ENCODE results near the gene TFDP2.

The TFDP2 gene, protein sequence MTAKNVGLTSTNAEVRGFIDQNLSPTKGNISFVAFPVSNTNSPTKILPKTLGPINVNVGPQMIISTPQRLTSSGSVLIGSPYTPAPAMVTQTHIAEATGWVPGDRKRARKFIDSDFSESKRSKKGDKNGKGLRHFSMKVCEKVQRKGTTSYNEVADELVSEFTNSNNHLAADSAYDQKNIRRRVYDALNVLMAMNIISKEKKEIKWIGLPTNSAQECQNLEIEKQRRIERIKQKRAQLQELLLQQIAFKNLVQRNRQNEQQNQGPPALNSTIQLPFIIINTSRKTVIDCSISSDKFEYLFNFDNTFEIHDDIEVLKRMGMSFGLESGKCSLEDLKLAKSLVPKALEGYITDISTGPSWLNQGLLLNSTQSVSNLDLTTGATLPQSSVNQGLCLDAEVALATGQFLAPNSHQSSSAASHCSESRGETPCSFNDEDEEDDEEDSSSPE

GRCh38 chr3:142148792-142149672, at the start of gene TFDP2:
TFDP2 (minus strand) TSS chr3:142149544; CDS start chr3:142101749, 47,795 bp downstream.
- peak; percentile 96 for DNase-seq (ENCODE audit: low spot score)
- in situ Hi-C loops (cut with MboI; ENCODE audit: low sequenced_read_pairs, unreplicated experiment) = no loop called here
- TF ChIP-seq, protein P1, sequence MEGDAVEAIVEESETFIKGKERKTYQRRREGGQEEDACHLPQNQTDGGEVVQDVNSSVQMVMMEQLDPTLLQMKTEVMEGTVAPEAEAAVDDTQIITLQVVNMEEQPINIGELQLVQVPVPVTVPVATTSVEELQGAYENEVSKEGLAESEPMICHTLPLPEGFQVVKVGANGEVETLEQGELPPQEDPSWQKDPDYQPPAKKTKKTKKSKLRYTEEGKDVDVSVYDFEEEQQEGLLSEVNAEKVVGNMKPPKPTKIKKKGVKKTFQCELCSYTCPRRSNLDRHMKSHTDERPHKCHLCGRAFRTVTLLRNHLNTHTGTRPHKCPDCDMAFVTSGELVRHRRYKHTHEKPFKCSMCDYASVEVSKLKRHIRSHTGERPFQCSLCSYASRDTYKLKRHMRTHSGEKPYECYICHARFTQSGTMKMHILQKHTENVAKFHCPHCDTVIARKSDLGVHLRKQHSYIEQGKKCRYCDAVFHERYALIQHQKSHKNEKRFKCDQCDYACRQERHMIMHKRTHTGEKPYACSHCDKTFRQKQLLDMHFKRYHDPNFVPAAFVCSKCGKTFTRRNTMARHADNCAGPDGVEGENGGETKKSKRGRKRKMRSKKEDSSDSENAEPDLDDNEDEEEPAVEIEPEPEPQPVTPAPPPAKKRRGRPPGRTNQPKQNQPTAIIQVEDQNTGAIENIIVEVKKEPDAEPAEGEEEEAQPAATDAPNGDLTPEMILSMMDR (IDR thresholded peaks at IDR 0.05; ENCODE audit: borderline replicate concordance, control extremely low read depth, extremely low read depth, insufficient read depth, missing control alignments) = no peak

- TF ChIP-seq, protein P1 (IDR thresholded peaks at IDR 0.05; ENCODE audit: borderline replicate concordance, control extremely low read depth, extremely low read depth, insufficient read depth, missing control alignments) = no peak
- DNase-seq (ENCODE audit: low spot score) = no peak
- in situ Hi-C loops (cut with MboI; ENCODE audit: low sequenced_read_pairs, unreplicated experiment) = no loop called here
Observed at GRCh38 chr3:142188846-142189245, 39.5 kb upstream of the TFDP2 start.

- TF ChIP-seq, protein P1 (IDR thresholded peaks at IDR 0.05; ENCODE audit: borderline replicate concordance, control extremely low read depth, extremely low read depth, insufficient read depth, missing control alignments) = no peak
- in situ Hi-C loops (cut with MboI; ENCODE audit: low sequenced_read_pairs, unreplicated experiment) = no loop called here
- DNase-seq (ENCODE audit: low spot score) = peak; percentile 14
Observed at GRCh38 chr3:142180761-142181362, 31.5 kb upstream of the TFDP2 start.

- in situ Hi-C loops (cut with MboI; ENCODE audit: low sequenced_read_pairs, unreplicated experiment) = no loop called here
Observed at GRCh38 chr3:142175478-142175877, 26.1 kb upstream of the TFDP2 start.

GRCh38 chr3:142174559-142174958, 25.2 kb upstream of the TFDP2 start:
- no peak for DNase-seq (ENCODE audit: low spot score)
- in situ Hi-C loops (cut with MboI; ENCODE audit: low sequenced_read_pairs, unreplicated experiment) = no loop called here
- TF ChIP-seq, protein P1 (IDR thresholded peaks at IDR 0.05; ENCODE audit: borderline replicate concordance, control extremely low read depth, extremely low read depth, insufficient read depth, missing control alignments) = no peak

More at GRCh38 chr3:142175478-142175877, 26.1 kb upstream of the TFDP2 start:
- DNase-seq (ENCODE audit: low spot score) = no peak
- TF ChIP-seq, protein P1 (IDR thresholded peaks at IDR 0.05; ENCODE audit: borderline replicate concordance, control extremely low read depth, extremely low read depth, insufficient read depth, missing control alignments) = no peak

- TF ChIP-seq, protein P1 (IDR thresholded peaks at IDR 0.05; ENCODE audit: borderline replicate concordance, control extremely low read depth, extremely low read depth, insufficient read depth, missing control alignments) = no peak
- in situ Hi-C loops (cut with MboI; ENCODE audit: low sequenced_read_pairs, unreplicated experiment) = no loop called here
- DNase-seq (ENCODE audit: low spot score) = no peak
Observed at GRCh38 chr3:142168514-142168913, 19.2 kb upstream of the TFDP2 start.

Measured in GM13976 (cell line).